NCI-H69 (cell line): Measurements from ENCODE around the gene JRKL.
A peak's percentile ranks its signal among the peaks of the same experiment; 100 is the strongest.

Experiments
- DNase-seq: peaks from one replicate; lab custom pipeline; 2025; lab: John Stamatoyannopoulos, UW

JRKL gene

DNA sequence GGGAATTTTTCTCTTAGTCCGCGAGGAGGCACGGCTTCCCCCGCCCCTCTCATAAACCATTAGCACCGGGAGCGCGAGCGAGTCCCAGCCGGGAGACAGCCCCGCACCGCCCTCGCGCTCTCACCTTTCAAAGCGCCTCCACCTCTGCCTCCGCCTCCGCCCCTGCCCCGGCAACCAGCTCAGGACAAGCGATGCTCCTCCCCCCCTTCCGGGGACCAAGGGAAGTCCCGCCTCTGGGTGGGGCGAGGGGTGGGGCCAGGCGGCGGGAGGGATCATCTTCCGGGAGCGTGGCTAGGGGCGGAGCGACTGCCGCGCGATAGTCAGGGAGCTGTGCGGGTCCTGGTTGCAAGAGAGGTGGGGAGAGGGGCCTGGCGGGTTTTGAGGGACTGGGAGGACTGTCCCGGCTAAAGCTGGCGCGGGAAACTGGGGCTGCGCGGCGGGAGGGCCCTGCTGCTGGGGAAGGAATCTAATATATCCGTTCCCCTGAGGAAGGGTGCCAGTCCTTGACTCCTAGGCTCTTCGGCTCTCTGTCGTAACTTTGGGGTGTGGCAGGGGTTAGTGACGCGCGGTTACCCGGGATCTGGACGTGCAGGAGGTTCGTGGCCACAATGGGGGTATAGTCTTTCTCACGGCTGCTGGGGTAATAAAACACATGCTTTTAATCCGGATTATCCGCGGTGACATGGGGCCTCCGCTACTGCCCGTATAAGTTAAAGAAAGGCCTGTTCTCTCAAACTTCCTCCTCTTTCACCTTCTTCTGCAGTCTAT lies at the start of gene JRKL, which contains the start of gene CCDC82:
TSS of gene JRKL (plus strand) at position 294 of the 768 bp plus-strand sequence. CDS start 637 bp downstream, outside the sequence.
TSS of gene CCDC82 (minus strand) at position 193 of the 768 bp plus-strand sequence. CDS start 5,165 bp downstream, outside the sequence.
- DNase-seq = peak; percentile 99

DNA sequence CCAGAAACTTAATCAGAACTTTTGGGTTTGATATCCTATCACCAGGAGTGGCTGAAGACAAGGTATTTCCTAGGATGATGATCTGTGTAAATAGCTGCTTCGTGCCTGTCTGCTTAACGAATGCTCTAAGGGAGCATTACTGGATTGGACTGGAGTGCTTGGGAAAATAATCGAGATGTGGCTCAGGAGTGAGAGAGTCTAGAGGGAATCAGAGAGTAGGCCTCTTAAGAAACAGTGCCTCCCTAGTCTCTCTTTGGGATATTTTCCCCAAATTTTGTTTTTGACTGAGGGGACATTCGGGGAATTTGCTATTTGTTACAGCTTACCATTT lies 49.3 kb upstream of the JRKL start:
- peak; percentile 52 for DNase-seq

DNA sequence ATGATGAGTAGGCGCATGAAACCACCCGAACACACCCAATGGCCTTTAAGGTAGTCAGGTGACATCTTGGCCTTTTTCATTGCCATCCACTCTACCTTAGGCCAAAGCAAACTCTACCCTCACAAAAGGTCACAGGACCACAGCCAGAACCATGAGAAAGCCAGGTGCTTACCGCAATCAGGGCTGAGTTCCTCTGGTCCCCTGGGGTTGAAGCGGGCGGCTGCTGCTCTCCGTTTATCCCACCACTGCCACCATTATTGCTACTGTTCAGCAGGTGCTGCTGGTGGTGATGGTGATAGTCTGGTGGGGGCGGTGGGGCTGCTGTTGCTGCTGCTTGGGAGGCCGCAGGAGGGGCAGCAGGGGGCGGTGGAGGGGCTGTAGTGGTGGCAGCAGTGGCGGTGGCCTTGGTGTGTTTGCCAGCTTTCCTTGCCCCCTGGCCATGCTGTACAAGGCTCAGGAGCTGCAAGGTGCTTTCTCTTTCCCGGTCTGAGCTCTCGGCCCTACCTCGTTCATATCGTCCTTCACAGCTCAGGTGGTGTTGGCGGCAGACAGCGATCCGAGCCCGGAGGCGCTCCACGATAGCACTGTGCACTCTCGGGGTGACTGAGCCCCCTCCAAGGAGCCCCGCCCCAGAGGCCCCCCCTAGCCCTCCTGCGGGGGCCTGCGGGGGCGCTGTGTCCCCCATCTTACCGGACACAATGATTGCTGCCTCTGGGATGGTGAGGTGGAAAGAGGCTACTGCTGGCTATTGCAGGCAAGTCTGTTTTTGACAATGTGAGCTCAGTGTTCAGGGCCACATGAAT lies 48.4 kb upstream of the JRKL start:
- peak; percentile 88 for DNase-seq

DNA sequence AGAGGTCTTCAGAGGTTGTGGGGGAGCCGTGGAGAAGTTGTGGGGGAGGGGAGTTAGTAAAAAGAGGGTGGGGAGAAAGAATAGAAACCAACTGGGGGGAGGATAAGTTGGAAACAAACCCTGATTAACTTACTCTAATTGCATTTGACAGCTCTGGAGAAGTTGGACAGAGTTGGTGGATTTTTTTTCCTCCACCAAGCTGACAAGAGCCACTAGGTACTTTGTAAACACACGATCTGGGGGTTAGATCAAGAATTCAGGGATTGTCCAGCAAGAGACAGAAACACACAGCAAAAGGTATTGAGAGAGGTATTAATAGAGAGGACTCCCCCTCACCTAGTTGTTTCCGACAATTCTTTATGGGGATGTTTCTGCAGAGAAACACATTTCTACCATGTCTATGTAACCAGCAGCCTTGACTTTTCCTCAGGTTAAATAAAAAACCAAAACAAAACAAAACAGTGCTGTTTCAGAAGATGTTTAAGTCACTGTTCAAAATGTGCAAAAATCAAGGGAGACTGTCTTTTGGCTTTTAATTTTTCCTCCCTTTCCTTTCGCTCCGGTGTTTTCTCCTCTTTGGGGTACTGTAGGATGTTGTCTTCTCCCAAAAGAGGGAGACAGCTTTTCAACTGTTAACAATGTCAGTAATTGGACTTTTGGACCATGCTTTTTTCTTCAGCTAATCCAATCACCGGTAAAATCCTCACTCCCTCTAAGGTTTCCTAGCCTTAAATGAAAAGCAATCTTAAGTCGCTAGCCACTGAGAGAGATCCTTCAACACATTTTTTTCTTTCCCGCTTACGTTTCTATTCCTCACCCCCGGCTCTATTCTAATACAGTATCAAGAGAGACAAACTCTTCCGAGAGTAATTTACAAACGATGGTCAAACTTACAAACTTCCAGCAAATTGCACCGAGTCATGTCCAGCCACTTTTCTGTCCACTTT lies 47.5 kb upstream of the JRKL start:
- peak; percentile 66 for DNase-seq

DNA sequence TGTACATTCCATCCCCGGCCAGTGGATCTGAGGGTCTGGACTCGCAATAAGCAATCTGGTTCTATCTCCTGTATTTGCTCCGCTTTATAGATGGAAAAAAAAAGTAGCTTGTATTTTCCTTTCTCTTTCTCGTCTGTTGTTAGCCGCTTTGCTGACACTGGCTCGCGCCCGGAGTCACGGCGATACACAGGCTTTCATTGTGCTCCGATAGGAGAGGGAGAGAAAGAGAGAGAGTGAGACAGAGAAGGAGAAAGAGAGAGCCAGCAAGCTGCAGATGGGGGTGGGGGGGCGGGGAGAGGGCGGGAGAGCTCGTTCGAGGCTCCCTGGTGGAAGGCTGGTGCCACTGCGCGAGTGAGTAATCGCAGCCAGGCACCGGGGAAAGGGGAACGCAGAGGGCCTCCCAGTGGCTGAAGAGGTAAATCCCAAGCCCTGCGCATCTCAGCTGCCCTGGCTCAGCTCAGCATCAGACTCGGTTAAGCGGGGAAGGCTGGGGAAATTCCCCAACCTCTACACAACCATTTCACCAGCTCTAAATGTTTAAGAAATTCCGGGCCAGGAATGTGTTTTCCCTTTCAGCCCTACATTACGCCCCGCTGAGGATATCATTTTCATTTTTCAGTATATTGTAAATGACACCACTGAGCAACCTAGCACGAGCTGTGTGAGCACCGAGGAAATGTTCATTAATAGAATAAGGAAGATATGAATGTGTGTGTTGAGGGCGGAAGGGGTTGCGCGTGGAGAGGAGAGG lies 46.7 kb upstream of the JRKL start, which contains the start of gene MAML2:
TSS of gene MAML2 (minus strand) at position 235 of the 751 bp plus-strand sequence. CDS start 1,300 bp downstream, outside the sequence.
- peak; percentile 98 for DNase-seq

DNA sequence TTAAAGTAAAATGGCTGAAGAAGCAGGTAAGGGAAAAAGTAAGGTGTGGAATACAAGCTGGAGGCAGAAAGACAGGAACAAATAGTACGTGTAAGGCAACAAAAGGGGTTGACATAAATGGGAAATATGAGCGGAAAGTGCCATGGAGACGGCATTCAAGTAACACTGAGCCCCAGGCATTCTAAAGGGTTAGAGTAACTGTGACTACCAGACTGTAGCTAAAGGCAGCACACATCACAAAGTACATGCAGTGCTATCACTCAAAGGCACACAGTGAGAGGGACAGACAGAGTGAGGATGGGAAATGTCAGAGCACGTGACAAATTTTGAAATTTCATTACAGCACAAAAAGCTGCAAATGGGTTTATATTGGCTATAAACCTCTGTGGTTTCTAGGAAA lies 33.0 kb upstream of the JRKL start:
- DNase-seq = peak; percentile 55

DNA sequence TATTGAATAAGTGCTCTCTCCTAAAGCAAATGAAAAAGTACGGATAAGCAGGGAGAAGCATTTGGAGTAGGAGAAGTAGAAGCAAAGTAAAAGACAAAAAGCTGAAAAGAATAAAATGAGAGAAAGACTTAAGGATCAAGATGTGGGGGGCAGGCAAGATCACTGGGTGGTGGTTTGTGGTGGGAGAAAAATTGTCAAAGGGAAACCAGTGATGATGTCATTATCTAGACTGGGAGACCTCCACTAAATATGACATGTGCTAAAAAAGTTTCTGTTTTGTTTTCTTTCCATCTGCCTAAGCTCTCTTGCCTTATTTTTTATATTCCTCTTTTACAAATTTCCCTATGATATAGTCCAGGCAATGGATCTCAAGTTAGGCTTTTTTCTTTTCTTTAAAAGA lies 32.0 kb upstream of the JRKL start:
- DNase-seq = no peak

DNA sequence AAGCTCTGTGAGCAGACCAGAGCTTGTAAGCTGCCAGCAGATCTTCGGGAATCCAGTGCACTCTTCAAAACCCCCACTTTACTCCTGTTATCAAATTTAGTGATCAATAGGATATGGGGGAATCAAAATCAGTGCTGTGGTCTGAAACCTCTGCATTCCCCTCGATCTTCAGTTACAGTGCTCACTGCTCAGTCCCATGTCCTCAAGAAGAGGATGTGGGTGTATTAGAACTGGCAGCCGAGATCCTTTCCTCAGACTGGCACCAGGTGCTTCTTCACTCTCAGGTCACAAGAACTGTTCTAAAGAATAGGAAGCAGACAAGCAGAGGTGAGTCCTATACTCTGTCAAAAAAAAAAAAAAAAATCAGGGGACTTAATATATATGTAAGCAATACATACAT lies 31.5 kb upstream of the JRKL start:
- DNase-seq = no peak

DNA sequence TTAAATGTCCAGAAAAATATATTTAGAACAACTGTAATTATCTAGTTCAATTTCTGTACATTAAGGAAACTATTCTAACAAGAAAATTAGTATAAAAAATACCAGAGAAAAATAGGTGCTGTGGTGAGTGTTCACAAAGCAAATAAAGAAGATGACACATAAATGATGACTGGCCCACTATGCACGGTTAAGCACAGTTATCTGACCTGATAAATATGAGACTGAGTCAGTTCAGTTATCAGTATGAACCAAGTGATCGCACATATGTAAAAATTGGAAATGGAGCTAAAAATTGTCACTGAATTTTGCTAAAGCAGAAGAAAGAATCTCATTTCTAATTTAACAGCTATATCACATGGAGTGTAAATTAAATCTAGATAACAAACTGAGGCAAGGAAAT lies 28.0 kb upstream of the JRKL start:
- DNase-seq = no peak

DNA sequence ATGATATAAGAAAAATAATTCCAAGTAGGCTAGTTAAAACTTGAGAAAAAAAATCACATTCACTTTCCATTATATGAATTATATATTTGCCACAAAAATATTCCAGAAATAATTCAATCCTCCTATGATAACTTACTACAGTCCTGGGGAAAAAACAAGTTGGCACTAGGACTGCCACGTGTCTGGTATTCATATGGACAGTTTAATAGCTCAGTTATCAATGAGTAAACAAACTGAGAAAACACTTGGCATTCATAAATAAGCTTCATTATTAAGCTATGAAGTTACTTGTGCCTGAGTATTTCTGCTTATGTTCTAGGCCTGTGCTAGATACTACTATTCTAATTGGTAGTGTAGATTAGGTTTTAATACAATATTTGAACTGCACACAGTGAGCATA lies 24.3 kb upstream of the JRKL start:
- DNase-seq = no peak

DNA sequence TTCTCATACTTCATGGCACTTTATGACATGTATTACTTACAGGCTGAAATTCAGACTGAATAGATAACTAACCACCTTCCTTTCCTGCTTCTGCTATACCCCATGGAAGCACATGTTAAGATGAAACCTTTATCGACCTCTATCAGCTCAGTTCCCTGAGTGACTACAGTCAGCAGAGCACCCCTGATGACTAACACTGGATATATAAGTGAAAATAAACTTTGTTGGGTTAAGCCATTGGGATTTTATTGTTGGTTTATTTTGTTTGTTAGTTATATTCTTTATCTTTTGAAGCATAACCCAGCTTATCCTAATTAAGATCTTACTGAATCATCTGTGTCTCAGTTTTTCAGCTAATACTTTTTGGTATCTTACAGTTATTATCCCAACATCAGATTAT lies 23.8 kb upstream of the JRKL start:
- DNase-seq = no peak

DNA sequence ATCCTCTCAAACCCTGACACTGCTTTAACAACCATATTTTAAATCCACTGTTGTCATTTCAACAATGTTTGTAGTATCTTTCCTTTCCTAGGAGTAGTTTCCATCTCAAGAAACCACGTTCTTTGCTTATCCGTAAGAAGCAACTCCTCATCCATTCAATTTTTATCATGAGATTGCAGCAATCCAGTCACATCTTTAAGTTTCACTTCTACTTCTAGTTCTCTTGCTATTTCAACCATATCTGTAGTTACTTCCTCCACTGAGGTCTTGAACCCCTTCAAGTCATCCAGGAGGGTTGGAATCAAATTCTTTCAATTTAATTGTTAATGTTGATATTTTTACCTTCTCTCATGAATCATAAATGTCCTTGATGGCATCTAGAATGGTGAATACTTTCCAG lies 22.5 kb upstream of the JRKL start:
- no peak for DNase-seq

DNA sequence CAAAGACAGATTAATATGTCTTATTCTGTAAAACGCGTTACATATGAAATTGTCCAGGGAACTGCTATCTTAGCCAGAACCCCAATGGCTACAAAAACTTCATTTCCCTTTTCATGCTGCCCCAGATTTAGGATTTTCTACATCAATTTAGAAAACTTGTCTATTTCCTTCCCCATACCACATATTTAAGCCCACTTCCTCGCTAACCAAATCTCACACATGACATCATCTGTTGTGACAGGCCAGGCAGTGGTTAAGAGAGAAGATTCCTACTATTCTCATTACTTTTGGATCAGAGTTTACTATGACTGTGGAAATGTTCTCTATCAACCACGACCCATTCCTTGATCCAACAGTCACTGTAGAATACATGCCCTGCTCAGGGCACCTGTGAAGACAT lies 16.0 kb upstream of the JRKL start:
- DNase-seq = no peak

DNA sequence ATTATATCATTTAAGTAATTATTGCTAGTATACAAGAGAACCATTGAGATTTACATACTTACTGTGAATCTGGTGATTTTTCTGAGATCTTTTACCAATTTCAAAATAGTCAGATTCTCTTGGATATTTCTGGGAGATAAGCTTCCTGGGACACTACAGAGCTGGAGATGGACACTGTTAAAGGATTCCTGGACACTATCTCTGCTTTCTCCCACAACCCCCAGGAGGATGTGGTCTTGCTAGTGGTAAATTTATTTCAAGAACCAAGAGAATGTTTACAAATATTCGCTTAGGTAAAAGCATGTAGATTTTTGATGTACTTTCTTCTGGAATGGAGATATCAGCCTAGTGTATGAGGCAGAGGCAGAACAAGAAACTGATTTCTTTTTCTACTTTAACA lies 13.0 kb upstream of the JRKL start:
- DNase-seq = no peak

DNA sequence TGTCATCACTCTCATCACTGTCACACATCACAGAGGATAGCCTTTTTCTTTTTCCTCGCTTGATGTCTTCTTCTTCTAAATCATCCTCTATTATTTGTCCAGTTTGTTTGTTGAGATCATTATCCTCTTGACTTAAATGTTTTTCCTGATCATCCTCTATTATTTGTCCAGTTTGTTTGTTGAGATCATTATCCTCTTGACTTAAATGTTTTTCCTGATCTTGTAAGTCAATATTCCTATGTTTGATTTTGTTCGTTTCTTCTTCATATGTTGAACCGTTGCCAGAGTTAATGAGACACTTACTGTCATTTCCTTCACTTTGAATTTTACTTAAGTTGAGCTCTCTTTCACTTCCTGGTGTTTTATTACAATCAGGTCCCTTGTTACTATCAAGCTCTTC lies 5.7 kb upstream of the JRKL start:
- DNase-seq = peak; percentile 66

DNA sequence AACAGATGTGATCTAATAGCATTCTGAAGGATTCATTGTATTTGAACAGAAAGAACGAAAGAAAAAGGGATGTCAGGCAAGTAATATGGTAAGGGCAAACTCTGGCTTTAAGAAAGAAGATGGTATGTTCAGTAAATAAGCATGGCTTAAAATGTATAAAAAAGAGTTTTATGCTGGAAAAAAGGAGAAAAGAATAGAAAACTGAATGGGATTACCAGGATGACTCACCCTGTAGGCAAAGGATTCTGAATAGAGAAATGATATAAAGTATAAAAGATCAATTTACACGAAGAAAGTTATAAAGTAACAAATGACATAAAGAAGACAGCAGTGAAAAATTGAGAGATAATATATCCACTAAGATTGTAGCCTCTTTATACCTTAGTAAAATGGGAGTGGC lies 4.6 kb upstream of the JRKL start:
- no peak for DNase-seq

DNA sequence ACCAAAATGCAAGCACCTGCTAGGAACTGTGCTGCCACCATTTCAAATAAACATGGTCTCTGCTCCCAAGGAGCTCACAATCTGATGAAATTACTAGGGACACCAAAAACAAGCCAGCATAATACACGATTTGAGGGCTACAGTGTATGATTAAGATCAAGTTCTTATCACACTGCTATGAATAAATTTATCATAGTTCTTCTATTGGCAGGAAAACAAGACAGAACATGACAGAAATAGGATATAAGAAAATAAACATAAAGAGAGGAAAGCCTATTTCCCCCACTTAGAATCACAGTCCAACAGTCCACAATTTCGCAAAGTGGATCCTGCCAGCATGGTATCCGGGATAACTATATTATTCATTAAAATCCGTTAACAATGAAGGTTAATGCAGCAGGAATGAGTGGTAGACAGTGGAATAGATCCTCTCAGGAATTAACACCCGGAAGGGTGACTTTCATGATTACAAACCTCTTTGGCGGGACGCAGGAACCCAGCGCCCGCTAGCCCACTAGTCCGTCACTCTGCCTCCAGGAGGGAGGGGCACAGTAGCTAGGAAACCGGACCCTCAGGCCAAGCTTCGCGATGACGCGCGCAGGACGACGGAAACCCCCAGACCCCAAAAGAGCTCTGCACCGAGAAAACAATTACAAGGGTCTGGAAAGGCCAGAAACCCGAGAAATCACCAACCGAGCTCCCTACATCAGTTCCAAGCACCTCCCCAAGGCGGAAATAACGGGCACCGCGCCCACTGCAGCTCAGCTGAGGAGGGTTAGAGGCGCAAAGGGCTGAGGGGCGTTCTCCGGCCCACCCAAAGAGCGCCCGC lies 708 bp upstream of the JRKL start:
- peak; percentile 91 for DNase-seq

DNA sequence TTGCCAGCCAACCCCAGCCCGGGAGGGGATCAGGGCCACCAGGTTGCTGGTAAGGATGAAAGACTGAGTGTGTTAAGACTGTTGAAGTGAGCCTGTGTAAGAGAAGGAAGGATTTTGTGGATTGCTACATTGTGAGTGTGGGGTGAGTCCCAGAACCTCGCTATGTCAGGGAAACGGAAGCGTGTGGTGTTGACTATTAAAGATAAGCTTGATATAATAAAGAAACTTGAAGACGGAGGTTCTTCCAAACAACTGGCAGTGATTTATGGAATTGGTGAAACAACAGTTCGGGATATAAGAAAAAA lies 627 bp downstream of the JRKL start:
- no peak for DNase-seq

DNA sequence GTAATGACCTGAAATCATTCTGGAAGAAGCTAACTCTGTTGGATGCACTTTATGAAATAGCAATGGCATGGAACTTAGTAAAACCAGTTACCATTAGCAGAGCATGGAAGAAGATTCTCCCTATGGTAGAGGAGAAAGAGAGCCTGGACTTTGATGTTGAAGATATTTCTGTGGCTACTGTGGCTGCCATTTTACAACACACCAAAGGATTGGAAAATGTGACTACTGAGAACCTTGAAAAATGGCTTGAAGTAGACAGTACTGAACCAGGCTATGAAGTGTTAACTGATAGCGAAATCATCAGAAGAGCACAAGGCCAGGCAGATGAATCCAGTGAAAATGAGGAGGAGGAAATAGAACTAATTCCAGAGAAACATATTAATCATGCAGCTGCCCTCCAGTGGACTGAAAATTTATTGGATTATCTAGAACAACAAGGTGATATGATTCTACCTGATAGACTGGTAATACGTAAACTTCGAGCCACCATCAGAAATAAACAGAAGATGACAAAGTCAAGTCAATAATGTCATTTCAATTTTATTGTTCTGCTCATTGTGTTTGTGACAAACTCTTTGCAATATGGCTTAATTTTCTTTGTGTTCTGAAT lies 2.0 kb downstream of the JRKL start:
- DNase-seq = peak; percentile 48

DNA sequence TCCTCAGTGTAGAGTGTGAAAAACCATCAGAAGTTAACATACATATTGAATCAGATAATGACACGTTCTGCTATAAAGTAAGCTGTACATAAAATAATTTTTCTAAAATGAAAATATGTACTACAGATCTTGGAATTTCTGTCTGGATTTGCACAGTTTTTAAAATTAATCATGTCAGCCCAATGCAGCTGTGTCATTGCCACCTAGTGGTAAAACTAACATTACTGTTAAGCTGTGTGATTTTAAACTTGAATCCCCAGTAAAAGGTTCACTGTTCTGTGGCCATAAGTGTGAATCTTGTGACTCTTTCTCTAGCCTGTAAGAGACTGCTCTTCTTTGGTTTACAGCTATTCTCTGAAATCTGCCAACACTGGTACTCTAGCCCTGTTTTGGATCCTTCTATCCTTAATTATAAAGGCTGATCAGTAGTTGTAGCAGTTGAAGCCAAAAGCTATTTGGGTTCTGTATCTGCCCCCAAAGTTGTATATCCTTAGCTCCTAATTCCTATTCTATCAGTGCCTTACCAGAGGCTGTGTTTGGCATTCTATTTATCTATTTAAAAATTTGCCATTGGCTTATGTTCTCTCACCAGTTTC lies 4.0 kb downstream of the JRKL start:
- DNase-seq = peak; percentile 69
